HCT116 (cell line): ENCODE measurements around the gene AOPEP. TPM values are rescaled to one million over a fixed set of nuclear protein-coding genes. Genes with fewer than 3 reads are reported as not detected.

Source experiments
- ATAC-seq: fragments of 200-7000 bp; cut with Tn5 transposase; 2 replicates; pipeline ENCODE4 v1.9.1; 2020; ENCODE audit warnings: mild to moderate bottlenecking, moderate library complexity
- BruUV-seq: library from RNA; stranded (reverse); fragments of 400-500 nt; replicated peaks from 2 replicates; lab custom pipeline; 2021; lab: Mats Ljungman, UMichigan
- CTCF ChIA-PET: fragments of 300-600 bp; sonication (Branson Sonifier 250); formaldehyde crosslinking; loops from one replicate; lab custom pipeline; 2021; ENCODE audit warnings: antibody characterized with exemption; lab: Charles Lee
- POLR2A ChIA-PET: fragments of 300-600, 350-600 bp; sonication (Branson Sonifier 250); formaldehyde crosslinking; loops from one replicate; lab custom pipeline; 2021; ENCODE audit warnings: antibody characterized with exemption; lab: Charles Lee
- RAD21 ChIA-PET, 2 experiments: fragments of 300-600 bp; sonication (Branson Sonifier 250); formaldehyde crosslinking; loops; one replicate each; lab custom pipeline; 2023; ENCODE audit warnings: low total read pairs in 2 of 2; ENCODE audit not compliant: uncharacterized antibody in 2 of 2, unreplicated experiment in 2 of 2, low non-redundant PET in 1 of 2; lab: Charles Lee
- DNase-seq: peaks from one replicate; pipeline ENCODE4 v3.0.0-alpha.2; 2010; ENCODE audit warnings: low read depth, low spot score
- H2AFZ ChIP-seq: fragments of 200-600 bp; shearing (Covaris generic), sonication (generic); 2 replicates; pipeline ENCODE4 v1.6.1; 2017; ENCODE audit warnings: low read depth, mixed run types, mixed read lengths, antibody characterized with exemption, low read length; ENCODE audit not compliant: poor library complexity, severe bottlenecking
- H3K27ac ChIP-seq: 2 replicates; pipeline ENCODE4 v1.5.1; 2012; ENCODE audit warnings: low read depth, low read length
- H3K27me3 ChIP-seq: fragments of 200-600 bp; sonication (generic); 2 replicates; pipeline ENCODE4 v1.6.1; 2016; ENCODE audit warnings: mixed run types, low read length, mixed read lengths; ENCODE audit not compliant: insufficient read depth
- H3K36me3 ChIP-seq, 2 experiments: fragments of 200-500 bp in 1 of 2; fragments of 200-600 bp in 1 of 2; sonication (Bioruptor generic) in 1 of 2; sonication (generic) in 1 of 2; 2 replicates each; pipeline versions ENCODE4 v1.5.1 to v1.6.1; 2014 to 2016; ENCODE audit warnings: low read length in 2 of 2, inconsistent platforms in 1 of 2, mixed read lengths in 1 of 2, mixed run types in 1 of 2; ENCODE audit not compliant: insufficient read depth in 2 of 2, control insufficient read depth in 1 of 2
- H3K4me1 ChIP-seq, 2 experiments: fragments of 200-600 bp in 1 of 2; sonication (generic) in 1 of 2; 2 replicates each; pipeline versions ENCODE4 v1.5.1 to v1.6.1; 2012 to 2017; ENCODE audit warnings: low read length in 2 of 2, inconsistent platforms in 1 of 2, mild to moderate bottlenecking in 1 of 2, mixed read lengths in 1 of 2, mixed run types in 1 of 2, moderate library complexity in 1 of 2; ENCODE audit not compliant: insufficient read depth in 2 of 2, control insufficient read depth in 1 of 2
- H3K4me2 ChIP-seq: fragments of 200-600 bp; sonication (generic); 2 replicates; pipeline ENCODE4 v1.6.1; 2017; ENCODE audit warnings: mixed run types, low read length, mixed read lengths
- H3K4me3 ChIP-seq, 2 experiments: fragments of 200-600 bp in 1 of 2; sonication (generic) in 1 of 2; replicated peaks in 1 of 2; 2 replicates each; pipeline ENCODE4 v1.5.1; 2011 to 2016; ENCODE audit warnings: low read length in 2 of 2, control low read depth in 1 of 2, low read depth in 1 of 2, mild to moderate bottlenecking in 1 of 2, mixed read lengths in 1 of 2, mixed run types in 1 of 2
- H3K79me2 ChIP-seq: fragments of 200-600 bp; sonication (generic); 2 replicates; pipeline ENCODE4 v1.6.1; 2017; ENCODE audit warnings: mild to moderate bottlenecking, mixed run types, low read length, moderate library complexity, mixed read lengths; ENCODE audit not compliant: insufficient read depth
- H3K9ac ChIP-seq: fragments of 200-600 bp; sonication (generic); 2 replicates; pipeline ENCODE4 v1.6.1; 2016; ENCODE audit warnings: low read length, mixed read lengths
- H3K9me2 ChIP-seq: fragments of 200-600 bp; sonication (generic), shearing (Covaris generic); 2 replicates; pipeline ENCODE4 v1.6.1; 2017; ENCODE audit warnings: mixed run types, mild to moderate bottlenecking, moderate library complexity; ENCODE audit not compliant: insufficient read depth
- H3K9me3 ChIP-seq, 2 experiments: fragments of 200-500 bp in 1 of 2; fragments of 200-600 bp in 1 of 2; sonication (Bioruptor generic) in 1 of 2; sonication (generic) in 1 of 2; 2 replicates each; pipeline ENCODE4 v1.6.1; 2014 to 2017; ENCODE audit warnings: low read length in 2 of 2, mixed read lengths in 2 of 2, inconsistent platforms in 1 of 2, low read depth in 1 of 2, mild to moderate bottlenecking in 1 of 2, mixed run types in 1 of 2, moderate library complexity in 1 of 2; ENCODE audit not compliant: control insufficient read depth in 1 of 2, insufficient read depth in 1 of 2
- H4K20me1 ChIP-seq: fragments of 200-600 bp; sonication (generic), shearing (Covaris generic); 2 replicates; pipeline ENCODE4 v1.6.1; 2017; ENCODE audit warnings: mixed run types, mild to moderate bottlenecking, moderate library complexity; ENCODE audit not compliant: insufficient read depth
- CBX3 ChIP-seq: IDR thresholded peaks from 2 replicates; pipeline ENCODE4 v1.6.1; 2012; ENCODE audit warnings: low read depth
- ELF1 ChIP-seq: IDR thresholded peaks from 2 replicates; pipeline ENCODE4 v1.6.1; 2012; ENCODE audit warnings: low read depth, borderline replicate concordance
- EZH2 ChIP-seq: fragments of 200-600 bp; sonication (generic); IDR thresholded peaks from 2 replicates; pipeline ENCODE4 v1.6.1; 2017; ENCODE audit warnings: antibody characterized with exemption, mixed run types
- FOSL1 ChIP-seq: IDR thresholded peaks from 2 replicates; pipeline ENCODE4 v1.6.1; 2012; ENCODE audit warnings: low read depth
- POLR2A ChIP-seq: IDR thresholded peaks from 2 replicates; pipeline ENCODE4 v1.7.0; 2011; ENCODE audit warnings: borderline replicate concordance; ENCODE audit not compliant: insufficient read depth, insufficient read length; ENCODE audit errors: extremely low read depth
- POLR2AphosphoS5 ChIP-seq: IDR thresholded peaks from 2 replicates; pipeline ENCODE4 v1.6.1; 2011; ENCODE audit warnings: mild to moderate bottlenecking, low read depth, low read length, moderate library complexity
- SIN3A ChIP-seq: IDR thresholded peaks from 2 replicates; pipeline ENCODE4 v1.6.1; 2012; ENCODE audit warnings: low read depth
- SP1 ChIP-seq: IDR thresholded peaks from 2 replicates; pipeline ENCODE4 v1.6.1; 2012; ENCODE audit warnings: low read depth
- TCF7L2 ChIP-seq: IDR thresholded peaks from 2 replicates; pipeline ENCODE4 v1.7.0; 2011; ENCODE audit warnings: borderline replicate concordance, inconsistent platforms; ENCODE audit not compliant: insufficient read depth, insufficient read length; ENCODE audit errors: extremely low read depth
- YY1 ChIP-seq: IDR thresholded peaks from 2 replicates; pipeline ENCODE4 v1.6.1; 2011; ENCODE audit warnings: low read length, low read depth, moderate library complexity, mild to moderate bottlenecking; ENCODE audit not compliant: insufficient replicate concordance; ENCODE audit errors: extremely low read depth
- intact Hi-C: fragments of 100-400 bp; cut with micrococcal nuclease; formaldehyde crosslinking; loops from 2 replicates; pipeline ENCODE4 v1.10.0; 2022
- total RNA-seq: library from RNA; stranded (reverse); gene quantifications from one replicate; pipeline ENCODE4 v1.2.1, GENCODE V29; 2021; ENCODE audit not compliant: unreplicated experiment
- TF ChIP-seq, protein P1 (sequence below), 3 experiments: fragments of 200-600 bp in 1 of 3; sonication (generic) in 1 of 3; IDR thresholded peaks in 2 of 3; conservative IDR thresholded peaks in 1 of 3; 2 replicates each; pipeline ENCODE4 v1.5.1; 2012 to 2017; ENCODE audit warnings: low read depth in 2 of 3, low read length in 2 of 3, antibody characterized with exemption in 1 of 3, borderline replicate concordance in 1 of 3, control low read depth in 1 of 3, mild to moderate bottlenecking in 1 of 3, mixed read lengths in 1 of 3, mixed run types in 1 of 3, moderate library complexity in 1 of 3; ENCODE audit not compliant: insufficient read depth in 1 of 3
- TF ChIP-seq, protein P2 (sequence below): IDR thresholded peaks from 2 replicates; pipeline ENCODE4 v1.6.1; 2012

Gene AOPEP
- total RNA-seq, 1 experiment from 2014 or later = 15.1 TPM

DNA sequence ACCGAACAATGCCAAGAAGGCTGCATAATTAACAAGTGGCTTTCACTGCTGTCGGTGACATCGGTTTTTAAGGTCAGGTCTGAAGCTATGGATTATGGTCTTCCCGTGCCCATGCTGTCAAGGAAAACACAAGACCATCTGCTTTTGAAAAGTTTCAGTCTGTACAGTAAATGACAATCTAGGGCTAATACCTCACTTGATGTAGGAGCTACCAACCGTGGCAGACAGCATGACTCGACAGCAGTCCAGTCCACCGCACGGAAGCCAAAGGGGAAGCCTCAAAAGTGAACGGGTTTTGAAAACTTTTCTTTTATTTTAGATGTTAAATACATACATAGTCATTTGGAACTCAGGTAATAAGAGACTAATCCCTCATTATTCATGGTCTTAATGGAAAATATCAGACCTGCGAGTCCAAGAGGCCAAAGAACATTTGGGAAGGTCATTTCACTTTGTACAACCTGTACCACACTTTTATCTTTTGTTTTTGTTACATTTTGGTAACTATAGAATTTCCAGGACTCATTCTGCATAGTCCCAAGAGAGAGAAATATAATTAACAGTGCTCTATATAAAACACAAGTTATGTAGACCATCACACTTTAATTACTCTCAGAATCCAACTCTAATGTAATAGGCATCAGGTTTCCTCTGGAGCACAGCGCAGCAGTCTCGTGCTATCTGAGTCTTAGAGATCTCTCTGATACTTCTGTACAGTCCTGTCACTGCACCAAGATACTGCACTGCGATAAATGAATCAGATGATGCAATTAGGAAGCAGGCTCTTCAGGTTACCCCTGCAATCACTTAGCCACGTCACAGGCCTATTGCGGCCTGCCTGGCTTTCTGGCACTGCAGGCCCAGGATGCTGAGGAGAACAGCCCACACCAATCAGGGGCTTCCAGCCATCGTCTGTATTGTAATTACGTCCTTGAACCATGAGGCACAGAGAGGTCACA lies 406.1 kb downstream of the AOPEP start:
- TF ChIP-seq SP1 (no peak), ELF1 (no peak), SIN3A (no peak), POLR2AphosphoS5 (no peak), CBX3 (no peak), TCF7L2 (no peak), POLR2A (no peak), EZH2 (no peak), FOSL1 (no peak), YY1 (no peak)
- TF ChIP-seq, protein P1, sequence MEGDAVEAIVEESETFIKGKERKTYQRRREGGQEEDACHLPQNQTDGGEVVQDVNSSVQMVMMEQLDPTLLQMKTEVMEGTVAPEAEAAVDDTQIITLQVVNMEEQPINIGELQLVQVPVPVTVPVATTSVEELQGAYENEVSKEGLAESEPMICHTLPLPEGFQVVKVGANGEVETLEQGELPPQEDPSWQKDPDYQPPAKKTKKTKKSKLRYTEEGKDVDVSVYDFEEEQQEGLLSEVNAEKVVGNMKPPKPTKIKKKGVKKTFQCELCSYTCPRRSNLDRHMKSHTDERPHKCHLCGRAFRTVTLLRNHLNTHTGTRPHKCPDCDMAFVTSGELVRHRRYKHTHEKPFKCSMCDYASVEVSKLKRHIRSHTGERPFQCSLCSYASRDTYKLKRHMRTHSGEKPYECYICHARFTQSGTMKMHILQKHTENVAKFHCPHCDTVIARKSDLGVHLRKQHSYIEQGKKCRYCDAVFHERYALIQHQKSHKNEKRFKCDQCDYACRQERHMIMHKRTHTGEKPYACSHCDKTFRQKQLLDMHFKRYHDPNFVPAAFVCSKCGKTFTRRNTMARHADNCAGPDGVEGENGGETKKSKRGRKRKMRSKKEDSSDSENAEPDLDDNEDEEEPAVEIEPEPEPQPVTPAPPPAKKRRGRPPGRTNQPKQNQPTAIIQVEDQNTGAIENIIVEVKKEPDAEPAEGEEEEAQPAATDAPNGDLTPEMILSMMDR (IDR thresholded peaks at IDR 0.05 in 2 of 3, conservative IDR thresholded peaks at IDR 0.05 in 1 of 3; ENCODE audit: borderline replicate concordance in 1 of 3, insufficient read depth in 1 of 3, low read depth in 2 of 3, low read length in 2 of 3) = no peak
- TF ChIP-seq, protein P2, sequence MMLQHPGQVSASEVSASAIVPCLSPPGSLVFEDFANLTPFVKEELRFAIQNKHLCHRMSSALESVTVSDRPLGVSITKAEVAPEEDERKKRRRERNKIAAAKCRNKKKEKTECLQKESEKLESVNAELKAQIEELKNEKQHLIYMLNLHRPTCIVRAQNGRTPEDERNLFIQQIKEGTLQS = no peak
- Histone ChIP-seq H3K4me1 (no peaks in the 10 kb centered on the region), H3K9ac (no peak overlapping the region), H2AFZ (no peak overlapping the region), H3K4me3 (no peak overlapping the region), H3K4me2 (no peak overlapping the region), H3K36me3 (no peaks in the 10 kb centered on the region), H3K27me3 (no peaks in the 10 kb centered on the region), H3K9me2 (no peaks in the 10 kb centered on the region), H3K9me3 (no peaks in the 10 kb centered on the region), H3K79me2 (no peaks in the 10 kb centered on the region), H4K20me1 (no peaks in the 10 kb centered on the region), H3K27ac (no peak overlapping the region)
- RAD21 ChIA-PET = interaction anchor here in 1 of 2 experiments (1.1 to 2.0 kb wide), 2 partner anchors 451 to 463 kb away, joined by 3 to 8 read pairs; no protein-coding TSS in a partner anchor
- no TSS peak for BruUV-seq
- intact Hi-C loops = loop anchor here (10.0 kb wide), 1 partner anchor 578 kb away; the partner anchor contains the start of gene PCAT7
- POLR2A ChIA-PET = no interaction called here
- ATAC-seq (no peak), DNase-seq (no peak)
- CTCF ChIA-PET = interaction anchor here (1.6 to 8.1 kb wide), 3 partner anchors 17 to 463 kb away, joined by 3 to 158 read pairs (median 16); no protein-coding TSS in a partner anchor
